Calu3 (cell line): ENCODE results near the gene MYO9A. TPM values are rescaled to one million over a fixed set of nuclear protein-coding genes. Genes with fewer than 3 reads are reported as not detected.

Experiments
- BruUV-seq: library from RNA; stranded (reverse); fragments of 400-500 nt; replicated peaks from 2 replicates; lab custom pipeline; 2021; lab: Mats Ljungman, UMichigan
- CTCF ChIA-PET: fragments of 300-600 bp; sonication (Branson Sonifier 250); formaldehyde crosslinking; loops from one replicate; lab custom pipeline; 2022; ENCODE audit warnings: antibody characterized with exemption; lab: Charles Lee
- DNase-seq: peaks from one replicate; pipeline ENCODE4 v3.0.0; 2022
- H3K27ac Mint-ChIP-seq: one replicate; pipeline ENCODE4 v1.8.0; 2022; ENCODE audit warnings: mixed read lengths; ENCODE audit not compliant: unreplicated experiment
- H3K27me3 Mint-ChIP-seq: one replicate; pipeline ENCODE4 v1.8.0; 2022; ENCODE audit warnings: mixed read lengths; ENCODE audit not compliant: unreplicated experiment
- H3K36me3 Mint-ChIP-seq: one replicate; pipeline ENCODE4 v1.8.0; 2022; ENCODE audit warnings: mild to moderate bottlenecking, moderate library complexity, mixed read lengths; ENCODE audit not compliant: insufficient read depth, unreplicated experiment
- H3K4me1 Mint-ChIP-seq: one replicate; pipeline ENCODE4 v1.8.0; 2022; ENCODE audit warnings: mild to moderate bottlenecking, low read depth, mixed read lengths; ENCODE audit not compliant: unreplicated experiment
- H3K4me3 Mint-ChIP-seq: one replicate; pipeline ENCODE4 v1.8.0; 2022; ENCODE audit warnings: mild to moderate bottlenecking, low read depth, moderate library complexity, mixed read lengths; ENCODE audit not compliant: unreplicated experiment
- H3K9me3 Mint-ChIP-seq: one replicate; pipeline ENCODE4 v1.8.0; 2022; ENCODE audit warnings: low read depth, mixed read lengths; ENCODE audit not compliant: unreplicated experiment
- CTCF ChIP-seq: fragments of 200-600 bp; IDR thresholded peaks from one replicate; pipeline ENCODE4 v1.8.0; 2022; ENCODE audit warnings: antibody characterized with exemption; ENCODE audit not compliant: unreplicated experiment
- intact Hi-C: fragments of 100-400 bp; cut with micrococcal nuclease; formaldehyde crosslinking; loops from one replicate; pipeline ENCODE4 v1.10.0; 2022; ENCODE audit not compliant: unreplicated experiment
- total RNA-seq: library from RNA; stranded (reverse); gene quantifications from 2 replicates; pipeline ENCODE4 v1.2.3, GENCODE V29; 2022

Gene MYO9A
- total RNA-seq, 1 experiment from 2014 or later: 32.8 TPM

GRCh38 chr15:71932689-71933088 is 185.3 kb downstream of the MYO9A start:
- Mint-ChIP-seq H3K9me3 (peaks cover 5% of the 10 kb centered on the region), H3K4me3 (no peak overlapping the region), H3K36me3 (no peaks in the 10 kb centered on the region), H3K27me3 (no peaks in the 10 kb centered on the region), H3K4me1 (no peaks in the 10 kb centered on the region), H3K27ac (no peak overlapping the region)
- CTCF ChIA-PET: no interaction called here
- TF ChIP-seq CTCF: no peak
- no TSS peak for BruUV-seq
- DNase-seq: no peak
- intact Hi-C loops: no loop called here

- TF ChIP-seq CTCF: no peak
- Mint-ChIP-seq H3K9me3 (peaks cover 5% of the 10 kb centered on the region), H3K4me3 (no peak overlapping the region), H3K36me3 (no peaks in the 10 kb centered on the region), H3K4me1 (no peaks in the 10 kb centered on the region), H3K27me3 (no peaks in the 10 kb centered on the region), H3K27ac (no peak overlapping the region)
- intact Hi-C loops: no loop called here
- DNase-seq: no peak
- no TSS peak for BruUV-seq
- CTCF ChIA-PET: no interaction called here
Measured at GRCh38 chr15:71931261-71931660, 186.7 kb downstream of the MYO9A start.

GRCh38 chr15:71925145-71925544 is 192.8 kb downstream of the MYO9A start:
- Mint-ChIP-seq H3K27me3 (no peaks in the 10 kb centered on the region), H3K4me1 (no peaks in the 10 kb centered on the region), H3K4me3 (no peak overlapping the region), H3K27ac (no peak overlapping the region), H3K9me3 (no peaks in the 10 kb centered on the region), H3K36me3 (no peaks in the 10 kb centered on the region)
- intact Hi-C loops: no loop called here
- CTCF ChIA-PET: interaction anchor here (0.8 kb wide), 1 partner anchor 46 kb away, joined by 3 read pairs; no protein-coding TSS in a partner anchor
- no TSS peak for BruUV-seq
- TF ChIP-seq CTCF: no peak
- no peak for DNase-seq

GRCh38 chr15:71921191-71921590 is 196.8 kb downstream of the MYO9A start:
- intact Hi-C loops: no loop called here
- no peaks in the 10 kb centered on the region for H3K4me1 Mint-ChIP-seq

More at GRCh38 chr15:71921191-71921590, 196.8 kb downstream of the MYO9A start:
- DNase-seq: no peak
- no peak for TF ChIP-seq CTCF
- no peaks in the 10 kb centered on the region for H3K27me3 Mint-ChIP-seq
- no peaks in the 10 kb centered on the region for H3K9me3 Mint-ChIP-seq
- BruUV-seq: no TSS peak
- CTCF ChIA-PET: no interaction called here
- no peak overlapping the region for H3K4me3 Mint-ChIP-seq
- no peak overlapping the region for H3K27ac Mint-ChIP-seq
- H3K36me3 Mint-ChIP-seq: no peaks in the 10 kb centered on the region
